ENCODE measurements around the gene PSMD1. TPM values are rescaled to one million over a fixed set of nuclear protein-coding genes. Genes with fewer than 3 reads are reported as not detected.
"Not testable (repeated sequence)": the region's sequence is repeated elsewhere in the genome, so short reads cannot be mapped to it uniquely, and the experiment has no call there.

PSMD1 gene
- total and polyA plus RNA-seq, 4 donors, result 30.1 to 91.1 (median 56.0) TPM

DNA sequence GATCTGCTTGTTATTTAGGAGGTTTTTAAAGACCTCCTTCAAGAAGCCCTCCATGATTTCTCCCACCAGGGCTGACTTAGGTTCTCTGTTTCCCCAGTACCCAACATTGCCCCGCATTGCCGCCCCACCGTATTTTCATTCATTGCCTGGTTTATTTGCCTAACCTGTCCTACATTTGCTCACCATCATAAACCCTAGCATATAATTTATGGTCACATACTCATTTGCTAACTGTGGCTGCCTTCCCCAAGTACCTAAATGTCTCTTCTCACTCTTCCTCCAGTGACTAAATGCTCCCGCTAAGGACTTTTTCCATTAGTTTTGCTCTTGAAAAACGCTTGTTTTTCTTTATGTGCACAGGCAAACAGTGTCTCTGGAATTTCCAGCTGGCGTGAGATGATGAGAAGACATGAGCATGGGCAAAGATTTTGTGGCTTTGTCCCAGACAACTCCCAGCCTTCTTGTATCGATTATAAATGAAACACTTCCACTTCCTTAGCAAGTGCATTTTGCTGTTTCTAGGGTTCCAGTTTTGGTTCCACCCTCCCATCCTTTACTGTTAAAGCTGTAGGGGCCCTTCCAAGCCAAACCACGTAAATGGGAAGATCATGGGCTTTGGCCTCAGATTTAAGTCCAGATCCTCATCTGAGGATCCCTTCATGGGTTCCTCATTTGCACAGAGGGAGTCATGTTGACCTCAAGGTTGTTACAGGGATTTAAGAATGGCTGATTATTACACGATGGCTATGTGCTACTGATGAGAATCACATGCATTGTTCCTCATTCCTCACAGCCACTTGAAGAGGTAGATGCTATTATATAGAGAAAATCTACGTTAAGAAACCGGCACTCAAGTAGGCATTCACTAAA, 120.7 kb downstream of the PSMD1 start:
- Histone ChIP-seq H3K4me1 (ENCODE audit: control insufficient read depth in 5 of 5, insufficient read depth in 5 of 5, low read length in 5 of 5) (peaks cover 0 to 6% (median 2%) of the 10 kb centered on the region in 5 donors), H3K27me3 (ENCODE audit: control insufficient read depth in 3 of 3, insufficient read depth in 3 of 3, low read length in 2 of 3) (peaks cover 0 to 7% (median 0%) of the 10 kb centered on the region in 3 donors), H3K4me3 (no peak overlapping the region), H3K9ac (ENCODE audit: insufficient read depth in 1 of 2, low read length in 2 of 2) (no peak overlapping the region), H3K9me3 (ENCODE audit: control insufficient read depth in 4 of 4, insufficient read depth in 3 of 4, low read length in 3 of 4) (no peaks in the 10 kb centered on the region), H3K27ac (ENCODE audit: low read depth in 1 of 2, low read length in 1 of 2) (no peak overlapping the region), H3K36me3 (ENCODE audit: control insufficient read depth in 4 of 4, insufficient read depth in 4 of 4, low read length in 4 of 4) (peaks cover 3 to 11% (median 7%) of the 10 kb centered on the region in 4 donors)
- whole genome bisulfite sequencing, 2 donors, result 82 to 83% methylated on average over 11 of the region's 11 CpGs
- ATAC-seq (ENCODE audit: insufficient read depth, low FRiP score), result no peak
- DNase-seq, result no peak
- TF ChIP-seq, protein P1, sequence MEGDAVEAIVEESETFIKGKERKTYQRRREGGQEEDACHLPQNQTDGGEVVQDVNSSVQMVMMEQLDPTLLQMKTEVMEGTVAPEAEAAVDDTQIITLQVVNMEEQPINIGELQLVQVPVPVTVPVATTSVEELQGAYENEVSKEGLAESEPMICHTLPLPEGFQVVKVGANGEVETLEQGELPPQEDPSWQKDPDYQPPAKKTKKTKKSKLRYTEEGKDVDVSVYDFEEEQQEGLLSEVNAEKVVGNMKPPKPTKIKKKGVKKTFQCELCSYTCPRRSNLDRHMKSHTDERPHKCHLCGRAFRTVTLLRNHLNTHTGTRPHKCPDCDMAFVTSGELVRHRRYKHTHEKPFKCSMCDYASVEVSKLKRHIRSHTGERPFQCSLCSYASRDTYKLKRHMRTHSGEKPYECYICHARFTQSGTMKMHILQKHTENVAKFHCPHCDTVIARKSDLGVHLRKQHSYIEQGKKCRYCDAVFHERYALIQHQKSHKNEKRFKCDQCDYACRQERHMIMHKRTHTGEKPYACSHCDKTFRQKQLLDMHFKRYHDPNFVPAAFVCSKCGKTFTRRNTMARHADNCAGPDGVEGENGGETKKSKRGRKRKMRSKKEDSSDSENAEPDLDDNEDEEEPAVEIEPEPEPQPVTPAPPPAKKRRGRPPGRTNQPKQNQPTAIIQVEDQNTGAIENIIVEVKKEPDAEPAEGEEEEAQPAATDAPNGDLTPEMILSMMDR (IDR thresholded peaks at IDR 0.05; ENCODE audit: control extremely low read depth, extremely low read depth), result no peak

DNA sequence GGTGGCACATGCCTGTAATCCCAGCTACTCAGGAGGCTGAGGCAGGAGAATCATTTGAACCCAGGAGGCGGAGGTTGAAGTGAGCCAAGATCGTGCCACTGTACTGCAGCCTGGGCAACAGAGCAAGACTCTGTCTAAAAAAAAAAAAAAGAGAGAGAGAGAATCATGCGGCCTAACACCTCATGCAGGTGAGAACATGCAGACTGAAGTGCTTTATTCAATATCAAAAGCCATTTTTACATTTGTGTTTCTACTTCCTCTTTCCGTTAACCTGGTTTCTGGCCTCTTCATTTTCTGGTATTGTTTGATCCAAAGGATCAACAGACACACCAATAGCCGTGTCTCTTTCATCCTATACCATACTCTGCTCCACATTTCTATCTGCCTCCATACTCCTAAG, 122.1 kb downstream of the PSMD1 start:
- ATAC-seq (ENCODE audit: insufficient read depth, low FRiP score); H3K27ac ChIP-seq (ENCODE audit: low read depth in 1 of 2, low read length in 1 of 2); H3K36me3 ChIP-seq (ENCODE audit: control insufficient read depth in 4 of 4, insufficient read depth in 4 of 4, low read length in 4 of 4); H3K9me3 ChIP-seq (ENCODE audit: control insufficient read depth in 4 of 4, insufficient read depth in 3 of 4, low read length in 3 of 4); H3K9ac ChIP-seq (ENCODE audit: insufficient read depth in 1 of 2, low read length in 2 of 2); H3K4me3 ChIP-seq; H3K4me1 ChIP-seq (ENCODE audit: control insufficient read depth in 5 of 5, insufficient read depth in 5 of 5, low read length in 5 of 5); DNase-seq: not testable (repeated sequence)
- peaks cover 0 to 10% (median 0%) of the 10 kb centered on the region in 3 donors for H3K27me3 ChIP-seq (ENCODE audit: control insufficient read depth in 3 of 3, insufficient read depth in 3 of 3, low read length in 2 of 3)
- 80 to 81% methylated on average over 5 of the region's 5 CpGs for WGBS, 2 donors

DNA sequence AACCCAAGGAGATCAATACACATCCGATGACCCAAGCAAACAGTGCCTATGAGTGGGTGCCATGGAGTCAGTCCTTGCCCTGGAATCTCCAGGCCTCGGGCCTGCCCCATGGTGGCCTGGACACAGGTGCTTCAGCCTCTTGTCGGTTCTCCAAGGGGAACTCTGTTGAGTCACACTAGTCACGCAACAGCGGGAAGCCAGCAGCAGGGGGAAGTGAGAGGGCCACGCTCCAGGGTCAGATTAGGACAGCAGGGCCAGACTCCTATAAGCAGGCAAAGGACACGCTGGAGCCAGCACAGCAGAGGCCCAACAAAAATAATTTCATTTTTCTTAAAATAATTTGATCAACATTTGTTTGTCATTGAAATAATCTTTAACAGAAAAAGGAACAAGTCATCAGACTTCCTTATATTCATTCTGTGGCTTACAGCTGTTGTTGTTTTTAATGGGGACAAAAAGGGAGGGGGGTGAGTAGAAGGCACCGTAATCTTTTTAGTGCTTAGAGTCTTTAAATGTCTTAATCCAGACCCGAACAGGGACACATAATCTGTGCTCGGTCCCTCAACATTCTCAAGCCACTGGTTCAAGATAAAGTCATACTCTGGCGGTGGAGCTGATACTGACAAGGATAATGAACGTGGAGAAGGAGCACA, 125.3 kb downstream of the PSMD1 start:
- no peak overlapping the region for H3K9ac ChIP-seq (ENCODE audit: insufficient read depth in 1 of 2, low read length in 2 of 2)

More for the DNA sequence above, 125.3 kb downstream of the PSMD1 start:
- Histone ChIP-seq H3K27ac (ENCODE audit: low read depth in 1 of 2, low read length in 1 of 2) (peak overlapping the region in 1 of 2 donors; percentile 75), H3K4me1 (ENCODE audit: control insufficient read depth in 5 of 5, insufficient read depth in 5 of 5, low read length in 5 of 5) (peaks cover 0 to 23% (median 0%) of the 10 kb centered on the region in 5 donors), H3K36me3 (ENCODE audit: control insufficient read depth in 4 of 4, insufficient read depth in 4 of 4, low read length in 4 of 4) (no peaks in the 10 kb centered on the region), H3K4me3 (no peak overlapping the region), H3K27me3 (ENCODE audit: control insufficient read depth in 3 of 3, insufficient read depth in 3 of 3, low read length in 2 of 3) (peaks cover 0 to 10% (median 0%) of the 10 kb centered on the region in 3 donors), H3K9me3 (ENCODE audit: control insufficient read depth in 4 of 4, insufficient read depth in 3 of 4, low read length in 3 of 4) (no peaks in the 10 kb centered on the region)
- 39 to 45% methylated on average over 12 of the region's 12 CpGs for WGBS, 2 donors
- DNase-seq, result no peak
- ATAC-seq (ENCODE audit: insufficient read depth, low FRiP score), result peak; percentile 51
- TF ChIP-seq, protein P1 (IDR thresholded peaks at IDR 0.05; ENCODE audit: control extremely low read depth, extremely low read depth), result no peak

Measured in lung (tissue), 12 donors.